HG03457 (cell line): ENCODE measurements around the gene DOCK8.

Experiments used
- ATAC-seq: cut with Tn5 transposase; IDR thresholded peaks from one replicate; pipeline ENCODE4 v1.9.1; 2021; ENCODE audit warnings: moderate number of reproducible peaks; ENCODE audit not compliant: unreplicated experiment

Gene DOCK8

GRCh38 chr9:354453-354852 is 139.8 kb downstream of the DOCK8 start:
- no peak for ATAC-seq

GRCh38 chr9:357560-357959 is 142.9 kb downstream of the DOCK8 start:
- no peak for ATAC-seq

GRCh38 chr9:362561-363273 is 148.1 kb downstream of the DOCK8 start:
- no peak for ATAC-seq

GRCh38 chr9:363274-363612 is 148.6 kb downstream of the DOCK8 start:
- no peak for ATAC-seq

GRCh38 chr9:365436-365835 is 150.8 kb downstream of the DOCK8 start:
- ATAC-seq: no peak

- no peak for ATAC-seq
Observed at GRCh38 chr9:366620-367019, 152.0 kb downstream of the DOCK8 start.

GRCh38 chr9:370086-370485 is 155.4 kb downstream of the DOCK8 start:
- no peak for ATAC-seq

- ATAC-seq: no peak
Observed at GRCh38 chr9:371349-371748, 156.7 kb downstream of the DOCK8 start.

GRCh38 chr9:372128-372527 is 157.5 kb downstream of the DOCK8 start:
- no peak for ATAC-seq

GRCh38 chr9:373759-374206 is 159.1 kb downstream of the DOCK8 start:
- ATAC-seq: no peak

GRCh38 chr9:374736-375135 is 160.1 kb downstream of the DOCK8 start:
- ATAC-seq: no peak

- no peak for ATAC-seq
Observed at GRCh38 chr9:376115-376514, 161.4 kb downstream of the DOCK8 start.

- no peak for ATAC-seq
Observed at GRCh38 chr9:378263-378662, 163.6 kb downstream of the DOCK8 start.

GRCh38 chr9:382383-382782 is 167.7 kb downstream of the DOCK8 start:
- ATAC-seq: no peak

GRCh38 chr9:385818-386398 is 171.2 kb downstream of the DOCK8 start:
- ATAC-seq: no peak

- no peak for ATAC-seq
Observed at GRCh38 chr9:389159-389558, 174.5 kb downstream of the DOCK8 start.

GRCh38 chr9:389758-390157 is 175.1 kb downstream of the DOCK8 start:
- no peak for ATAC-seq

GRCh38 chr9:392077-392804 is 177.6 kb downstream of the DOCK8 start:
- no peak for ATAC-seq

GRCh38 chr9:394347-395052 is 179.8 kb downstream of the DOCK8 start:
- no peak for ATAC-seq

- no peak for ATAC-seq
Observed at GRCh38 chr9:396396-396795, 181.7 kb downstream of the DOCK8 start.

- no peak for ATAC-seq
Observed at GRCh38 chr9:398085-398484, 183.4 kb downstream of the DOCK8 start.

GRCh38 chr9:401223-401622 is 186.6 kb downstream of the DOCK8 start:
- ATAC-seq: no peak
